GM12864 (cell line): ENCODE results near the gene SERINC5.

Experiments
- DNase-seq: peaks from one replicate; pipeline ENCODE4 v3.0.0-alpha.2; 2011; ENCODE audit warnings: low read depth
- H3K4me3 ChIP-seq: 2 replicates; pipeline ENCODE4 v1.5.1; 2011; ENCODE audit warnings: mild to moderate bottlenecking, low read depth, low read length, control low read depth
- CTCF ChIP-seq: IDR thresholded peaks from 2 replicates; pipeline ENCODE4 v1.5.1; 2011; ENCODE audit warnings: low read depth, mild to moderate bottlenecking, moderate library complexity, low read length, control low read depth, inconsistent platforms; ENCODE audit errors: missing control alignments

The SERINC5 gene

GRCh38 chr5:80289320-80289719, 33.5 kb upstream of the SERINC5 start:
- DNase-seq: no peak
- no peak overlapping the region for H3K4me3 ChIP-seq
- no peak for TF ChIP-seq CTCF

GRCh38 chr5:80288177-80288576, 32.3 kb upstream of the SERINC5 start:
- no peak overlapping the region for H3K4me3 ChIP-seq
- no peak for DNase-seq
- TF ChIP-seq CTCF: no peak

- TF ChIP-seq CTCF: no peak
Observed at GRCh38 chr5:80284720-80285119, 28.9 kb upstream of the SERINC5 start.

GRCh38 chr5:80283360-80283759, 27.5 kb upstream of the SERINC5 start:
- no peak overlapping the region for H3K4me3 ChIP-seq
- TF ChIP-seq CTCF: no peak
- DNase-seq: no peak

More at GRCh38 chr5:80284720-80285119, 28.9 kb upstream of the SERINC5 start:
- DNase-seq: no peak
- H3K4me3 ChIP-seq: no peak overlapping the region

- DNase-seq: no peak
- H3K4me3 ChIP-seq: no peak overlapping the region
- TF ChIP-seq CTCF: no peak
Observed at GRCh38 chr5:80282054-80282453, 26.2 kb upstream of the SERINC5 start.

- DNase-seq: no peak
- H3K4me3 ChIP-seq: no peak overlapping the region
- no peak for TF ChIP-seq CTCF
Observed at GRCh38 chr5:80277191-80277590, 21.3 kb upstream of the SERINC5 start.

GRCh38 chr5:80276186-80276585, 20.3 kb upstream of the SERINC5 start:
- TF ChIP-seq CTCF: no peak
- no peak for DNase-seq
- H3K4me3 ChIP-seq: no peak overlapping the region
